ENCODE measurements around the gene NOL6. TPM values are rescaled to one million over a fixed set of nuclear protein-coding genes. Genes with fewer than 3 reads are reported as not detected.

NOL6 gene
- total RNA-seq, 1 experiment from 2014 or later: 36.4 TPM

- H3K4me2 ChIP-seq (ENCODE audit: low read length): peak overlapping the region; percentile 61
- H3K4me1 ChIP-seq (ENCODE audit: control insufficient read depth in 1 of 2, insufficient read depth in 2 of 2, low read length in 2 of 2): peaks cover 4 to 12% of the 10 kb centered on the region in 2 experiments; a peak in 3 of 4 replicates
- H3K27me3 ChIP-seq (ENCODE audit: insufficient read depth, low read length): no peaks in the 10 kb centered on the region
- no peaks in the 10 kb centered on the region for H3K79me2 ChIP-seq (ENCODE audit: insufficient read depth, low read length)
- H3K9me3 ChIP-seq (ENCODE audit: control insufficient read depth in 1 of 2, insufficient read depth in 1 of 2, low read depth in 1 of 2, low read length in 2 of 2): no peaks in the 10 kb centered on the region
- H3K27ac ChIP-seq (ENCODE audit: low read depth, low read length): no peak overlapping the region; the same call in 1 of the 2 replicates
- no peak overlapping the region for H3K9ac ChIP-seq (ENCODE audit: low read length)
- DNase-seq (ENCODE audit: low read depth, low spot score) (peak; percentile 27), ATAC-seq (peak; percentile 77)
- intact Hi-C loops (cut with micrococcal nuclease): no loop called here
- CTCF ChIA-PET: no interaction called here
- H4K20me1 ChIP-seq (ENCODE audit: insufficient read depth): no peaks in the 10 kb centered on the region
- H3K4me3 ChIP-seq (replicated peaks in 1 of 2; ENCODE audit: low read depth in 1 of 2, low read length in 2 of 2): peak overlapping the region in 1 of 2 experiments; percentile 7; a peak in 1 of 4 replicates
- POLR2A ChIA-PET: interaction anchor here (0.7 kb wide), 1 partner anchor 458 kb away, joined by 3 read pairs; no protein-coding TSS in a partner anchor
- TF ChIP-seq REST (IDR thresholded peaks at IDR 0.05; ENCODE audit: low read depth) (no peak), EZH2phosphoT487 (IDR thresholded peaks at IDR 0.05; ENCODE audit: borderline replicate concordance) (no peak), FOSL1 (IDR thresholded peaks at IDR 0.05; ENCODE audit: low read depth) (0 out of 2 replicates have a peak, but pooled peaks have one; percentile 21), JUND (IDR thresholded peaks at IDR 0.05) (no peak), POLR2AphosphoS5 (IDR thresholded peaks at IDR 0.05; ENCODE audit: low read depth, low read length) (no peak), ZBTB33 (IDR thresholded peaks at IDR 0.05; ENCODE audit: extremely low read depth, insufficient replicate concordance, low read length) (no peak), EGR1 (IDR thresholded peaks at IDR 0.05; ENCODE audit: low read depth) (no peak), TCF7L2 (IDR thresholded peaks at IDR 0.05; ENCODE audit: borderline replicate concordance, extremely low read depth, insufficient read depth, insufficient read length) (no peak), ELF1 (IDR thresholded peaks at IDR 0.05; ENCODE audit: borderline replicate concordance, low read depth) (no peak), EZH2 (IDR thresholded peaks at IDR 0.05) (no peak), SP1 (IDR thresholded peaks at IDR 0.05; ENCODE audit: low read depth) (peak; percentile 12; the same call in 1 of the 2 replicates), ZFX (IDR thresholded peaks at IDR 0.05) (no peak)
- BruUV-seq (replicated peaks): no TSS peak
- H2AFZ ChIP-seq (ENCODE audit: low read depth, low read length, poor library complexity, severe bottlenecking): peak overlapping the region; percentile 80
- H3K36me3 ChIP-seq (ENCODE audit: control insufficient read depth in 1 of 2, insufficient read depth in 2 of 2, low read length in 2 of 2): no peaks in the 10 kb centered on the region
- H3K9me2 ChIP-seq (ENCODE audit: insufficient read depth): no peaks in the 10 kb centered on the region
- RAD21 ChIA-PET (ENCODE audit: low non-redundant PET in 1 of 2, low total read pairs in 2 of 2, uncharacterized antibody in 2 of 2, unreplicated experiment in 2 of 2): interaction anchor here in 1 of 2 experiments (0.6 kb wide), 1 partner anchor 307 kb away, joined by 6 read pairs; no protein-coding TSS in a partner anchor
Observed at GRCh38 chr9:33506626-33507370, 33.1 kb upstream of the NOL6 start.

Measured in HCT116 (cell line).